Measurements from ENCODE around the gene UMAD1.
"Not testable (repeated sequence)": the region's sequence is repeated elsewhere in the genome, so short reads cannot be mapped to it uniquely, and the experiment has no call there.

The UMAD1 gene

GRCh38 chr7:7769710-7770627 is 129.4 kb downstream of the UMAD1 start:
- DNase-seq, result no peak

GRCh38 chr7:7771452-7771851 is 130.9 kb downstream of the UMAD1 start:
- DNase-seq, result no peak

GRCh38 chr7:7772397-7772821 is 131.9 kb downstream of the UMAD1 start:
- no peak for DNase-seq

GRCh38 chr7:7773334-7774309 is 133.1 kb downstream of the UMAD1 start:
- DNase-seq, result no peak

- no peak for DNase-seq
These were observed 139.3 kb downstream of the UMAD1 start for GRCh38 chr7:7779888-7780287.

- DNase-seq, result no peak
These were observed 142.4 kb downstream of the UMAD1 start for GRCh38 chr7:7783001-7783400.

GRCh38 chr7:7785344-7785973 is 144.9 kb downstream of the UMAD1 start:
- no peak for DNase-seq

GRCh38 chr7:7786595-7786994 is 146.0 kb downstream of the UMAD1 start:
- DNase-seq, result no peak

GRCh38 chr7:7789551-7789988 is 149.0 kb downstream of the UMAD1 start:
- DNase-seq, result no peak

- DNase-seq, result no peak
These were observed 149.6 kb downstream of the UMAD1 start for GRCh38 chr7:7790041-7790741.

GRCh38 chr7:7791523-7791922 is 151.0 kb downstream of the UMAD1 start:
- no peak for DNase-seq

GRCh38 chr7:7792056-7792455 is 151.5 kb downstream of the UMAD1 start:
- DNase-seq, result no peak

- no peak for DNase-seq
These were observed 152.7 kb downstream of the UMAD1 start for GRCh38 chr7:7793249-7793648.

GRCh38 chr7:7793921-7794320 is 153.4 kb downstream of the UMAD1 start:
- no peak for DNase-seq

GRCh38 chr7:7795203-7795602 is 154.7 kb downstream of the UMAD1 start:
- DNase-seq, result no peak

GRCh38 chr7:7795630-7796121 is 155.1 kb downstream of the UMAD1 start:
- no peak for DNase-seq

- no peak for DNase-seq
These were observed 158.0 kb downstream of the UMAD1 start for GRCh38 chr7:7798510-7798909.

GRCh38 chr7:7799138-7799537 is 158.6 kb downstream of the UMAD1 start:
- no peak for DNase-seq

GRCh38 chr7:7802531-7802930 is 162.0 kb downstream of the UMAD1 start:
- DNase-seq, result no peak

GRCh38 chr7:7803715-7804178 is 163.2 kb downstream of the UMAD1 start:
- DNase-seq, result no peak

- not testable (repeated sequence) for DNase-seq
These were observed 164.3 kb downstream of the UMAD1 start for GRCh38 chr7:7804822-7805221.
